ENCODE measurements around the gene BAG2.
A peak's percentile ranks its signal among the peaks of the same experiment; 100 is the strongest.

The BAG2 gene

GRCh38 chr6:57174511-57174907, 2.4 kb downstream of the BAG2 start:
- no peak for DNase-seq (ENCODE audit: low spot score)

- no peak for DNase-seq (ENCODE audit: low spot score)
Measured at GRCh38 chr6:57177545-57178265, 5.6 kb downstream of the BAG2 start.

- no peak for DNase-seq (ENCODE audit: low spot score)
Measured at GRCh38 chr6:57180596-57180995, 8.5 kb downstream of the BAG2 start.

GRCh38 chr6:57182017-57182432, 9.9 kb downstream of the BAG2 start:
- DNase-seq (ENCODE audit: low spot score), result no peak

- no peak for DNase-seq (ENCODE audit: low spot score)
Measured at GRCh38 chr6:57183336-57183735, 11.2 kb downstream of the BAG2 start.

GRCh38 chr6:57190140-57190539, 18.0 kb downstream of the BAG2 start:
- no peak for DNase-seq (ENCODE audit: low spot score)

GRCh38 chr6:57193177-57193576, 21.1 kb downstream of the BAG2 start:
- DNase-seq (ENCODE audit: low spot score), result no peak

- no peak for DNase-seq (ENCODE audit: low spot score)
Measured at GRCh38 chr6:57195457-57195856, 23.3 kb downstream of the BAG2 start.

- DNase-seq (ENCODE audit: low spot score), result no peak
Measured at GRCh38 chr6:57198926-57199636, 27.0 kb downstream of the BAG2 start.

- DNase-seq (ENCODE audit: low spot score), result no peak
Measured at GRCh38 chr6:57201718-57202117, 29.6 kb downstream of the BAG2 start.

GRCh38 chr6:57205550-57206328, 33.6 kb downstream of the BAG2 start:
- no peak for DNase-seq (ENCODE audit: low spot score)

- DNase-seq (ENCODE audit: low spot score), result no peak
Measured at GRCh38 chr6:57207141-57207540, 35.0 kb downstream of the BAG2 start.

GRCh38 chr6:57207872-57208271, 35.7 kb downstream of the BAG2 start:
- no peak for DNase-seq (ENCODE audit: low spot score)

- DNase-seq (ENCODE audit: low spot score), result no peak
Measured at GRCh38 chr6:57209030-57209429, 36.9 kb downstream of the BAG2 start.

- no peak for DNase-seq (ENCODE audit: low spot score)
Measured at GRCh38 chr6:57210060-57210459, 37.9 kb downstream of the BAG2 start.

- no peak for DNase-seq (ENCODE audit: low spot score)
Measured at GRCh38 chr6:57215260-57215659, 43.1 kb downstream of the BAG2 start.

- DNase-seq (ENCODE audit: low spot score), result no peak
Measured at GRCh38 chr6:57216235-57217101, 44.3 kb downstream of the BAG2 start.

- no peak for DNase-seq (ENCODE audit: low spot score)
Measured at GRCh38 chr6:57217270-57217669, 45.1 kb downstream of the BAG2 start.

GRCh38 chr6:57220083-57220703, 48.1 kb downstream of the BAG2 start:
- no peak for DNase-seq (ENCODE audit: low spot score)

- peak; percentile 22 for DNase-seq (ENCODE audit: low spot score)
Measured at GRCh38 chr6:57221191-57221935, 49.2 kb downstream of the BAG2 start.

Measured in CD4-positive, alpha-beta T cell treated with Interleukin-6 at 100 ng/mL for 8 hours (primary cell).